Heart right ventricle (tissue), 16 donors: Measurements from ENCODE around the gene SDHC. TPM values are rescaled to one million over a fixed set of nuclear protein-coding genes. Genes with fewer than 3 reads are reported as not detected.
A peak's percentile ranks its signal among the peaks of the same experiment; 100 is the strongest.

Source experiments
- ATAC-seq, 8 donors: fragments of 200-7000 bp; cut with Tn5 transposase; one replicate each; pipeline ENCODE4 v1.9.1; 2020; ENCODE audit warnings: mild to moderate bottlenecking in 8 of 8, moderate library complexity in 8 of 8, moderate number of reproducible peaks in 1 of 8
- DNase-seq, 2 donors: peaks; one replicate each; pipeline ENCODE4 v3.0.0-alpha.2; 2020
- H3K27ac ChIP-seq, 10 donors: fragments of 200-600 bp; sonication (generic) in 2 of 10; one replicate each; pipeline versions ENCODE4 v1.5.0 to v1.8.0; 2020 to 2022; ENCODE audit warnings: mild to moderate bottlenecking in 3 of 10
- H3K27me3 ChIP-seq, 7 donors: fragments of 200-600 bp; one replicate each; pipeline ENCODE4 v1.8.0; 2021 to 2022; ENCODE audit warnings: mild to moderate bottlenecking in 2 of 7
- H3K36me3 ChIP-seq, 9 donors: fragments of 200-600 bp; sonication (generic) in 1 of 9; one replicate each; pipeline versions ENCODE4 v1.5.0 to v1.8.0; 2020 to 2022; ENCODE audit warnings: mild to moderate bottlenecking in 2 of 9
- H3K4me1 ChIP-seq, 9 donors: fragments of 200-600 bp; sonication (generic) in 1 of 9; one replicate each; pipeline versions ENCODE4 v1.5.0 to v1.8.0; 2020 to 2022; ENCODE audit warnings: mild to moderate bottlenecking in 4 of 9
- H3K4me3 ChIP-seq, 10 donors: fragments of 200-600 bp; sonication (generic) in 2 of 10; one replicate each; pipeline versions ENCODE4 v1.5.0 to v1.8.0; 2020 to 2022; ENCODE audit warnings: mild to moderate bottlenecking in 7 of 10, moderate library complexity in 2 of 10
- H3K9me3 ChIP-seq, 11 donors: fragments of 200-600 bp in 10 of 11; sonication (generic) in 2 of 11; one replicate each; pipeline versions ENCODE4 v1.5.0 to v1.8.0; 2013 to 2022; ENCODE audit warnings: mild to moderate bottlenecking in 2 of 11, control low read depth in 1 of 11, moderate library complexity in 1 of 11
- WGBS, 2 donors: extraction: QIAGEN DNeasy Blood & Tissue Kit; methylation state at CpG; one replicate each; pipeline ENCODE4 v1.1.7; 2013; ENCODE audit warnings: inconsistent platforms in 1 of 2; 5-methylcytosine and 5-hydroxymethylcytosine counted together
- intact Hi-C, 10 donors: fragments of 100-400 bp; cut with DNase I; formaldehyde crosslinking; loops; one replicate each; pipeline versions ENCODE4 v1.11.1 to v1.14.2; 2022
- polyA plus RNA-seq, 2 donors: library from polyadenylated mRNA; stranded (reverse); fragments of 200-250 nt; gene quantifications; one replicate each; pipeline ENCODE4 v1.2.3, GENCODE V29; 2013
- total RNA-seq, 10 donors: library from RNA; stranded (reverse); fragmentation: NEBNext Ultra II Directional in 3 of 10; extraction: Animal tissue kit (Norgen Biotek cat#: 25700) in 3 of 10; gene quantifications; one replicate each; pipeline versions ENCODE4 v1.2.1 to v1.2.4, GENCODE V29; 2021 to 2023
- TF ChIP-seq, protein P1 (sequence below), 9 donors: fragments of 200-600 bp; sonication (generic) in 2 of 9; IDR thresholded peaks; one replicate each; pipeline versions ENCODE4 v1.5.0 to v1.8.0; 2021 to 2022; ENCODE audit warnings: antibody characterized with exemption in 9 of 9, mild to moderate bottlenecking in 5 of 9, moderate library complexity in 1 of 9
- donor health status: Arrhythmogenic right ventricular cardiomyopathy.
- donor health status: ischemic (EF 13 %, LVEDD 7.1; RV severe dilation, severe dysfunction).
- donor health status: healthy with polysubstance abuse.
- donor health status: DM: no; HTN: yes; CAD: no.
- donor health status: DM: no; HTN: no; CAD: no.
- donor health status: ischemic (EF 25% LVEDD 6.9; RV normal size, moderate dysfunction).
- donor health status: ischemic (EF 25% LVEDD 5.7; RV mildly dilated, moderate dysfunction).
- donor health status: healthy.
- donor health status: DM: yes; HTN: yes; CAD: no.
- donor health status: Ischemic cardiomyopathy.
- donor health status: ischemic (EF 35%, LVEDD 5.7; RV mildly dilated, moderate dysfunction).
- donor health status: nonischemic (EF 11% LVEDD 7.7; RV severe dilation, severe dysfunction).
- donor health status: DM: yes; HTN: yes; CAD: no.
- donor health status: PGD.
- donor health status: ischemic (EF 29% LVEDD 5.4; RV normal size, mild dysfunction).
- donor health status: nonischemic (EF 23%, LVEDD 6.1; RV moderate dilation, normal function).

SDHC gene
- total and polyA plus RNA-seq, 12 donors, result 18.1 to 459 (median 397) TPM

DNA sequence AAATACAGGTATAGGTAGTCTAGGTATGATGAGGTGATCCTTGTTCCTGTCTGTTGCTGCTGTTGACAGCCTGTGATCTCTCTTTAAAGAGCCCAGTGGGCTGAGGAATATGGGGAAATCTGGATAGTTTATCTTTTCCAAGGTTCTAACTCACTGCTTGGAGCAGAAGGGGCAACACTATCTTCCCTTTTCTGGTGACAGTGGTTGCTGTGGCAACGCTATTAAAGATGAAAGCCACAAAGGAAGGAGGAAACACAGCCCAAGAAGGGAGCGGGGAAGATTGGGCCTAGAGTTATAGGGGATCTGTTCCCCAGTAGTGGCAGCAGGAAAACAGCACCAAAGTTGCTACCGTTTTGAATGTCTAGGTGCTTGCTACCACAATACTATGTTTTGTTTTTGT lies 46.9 kb upstream of the SDHC start:
- intact Hi-C loops, result no loop called here
- WGBS, 2 donors, result 61 to 66% methylated on average over 3 of the region's 3 CpGs
- Histone ChIP-seq H3K4me1 (peaks cover 0 to 15% (median 5%) of the 10 kb centered on the region in 9 donors), H3K27ac (peak overlapping the region in 1 of 10 donors; percentile 31), H3K27me3 (peaks cover 0 to 14% (median 0%) of the 10 kb centered on the region in 7 donors), H3K4me3 (no peak overlapping the region), H3K9me3 (no peaks in the 10 kb centered on the region), H3K36me3 (no peaks in the 10 kb centered on the region)
- no peak for ATAC-seq
- DNase-seq, result peak in 1 of 2 donors; percentile 11
- TF ChIP-seq, protein P1, sequence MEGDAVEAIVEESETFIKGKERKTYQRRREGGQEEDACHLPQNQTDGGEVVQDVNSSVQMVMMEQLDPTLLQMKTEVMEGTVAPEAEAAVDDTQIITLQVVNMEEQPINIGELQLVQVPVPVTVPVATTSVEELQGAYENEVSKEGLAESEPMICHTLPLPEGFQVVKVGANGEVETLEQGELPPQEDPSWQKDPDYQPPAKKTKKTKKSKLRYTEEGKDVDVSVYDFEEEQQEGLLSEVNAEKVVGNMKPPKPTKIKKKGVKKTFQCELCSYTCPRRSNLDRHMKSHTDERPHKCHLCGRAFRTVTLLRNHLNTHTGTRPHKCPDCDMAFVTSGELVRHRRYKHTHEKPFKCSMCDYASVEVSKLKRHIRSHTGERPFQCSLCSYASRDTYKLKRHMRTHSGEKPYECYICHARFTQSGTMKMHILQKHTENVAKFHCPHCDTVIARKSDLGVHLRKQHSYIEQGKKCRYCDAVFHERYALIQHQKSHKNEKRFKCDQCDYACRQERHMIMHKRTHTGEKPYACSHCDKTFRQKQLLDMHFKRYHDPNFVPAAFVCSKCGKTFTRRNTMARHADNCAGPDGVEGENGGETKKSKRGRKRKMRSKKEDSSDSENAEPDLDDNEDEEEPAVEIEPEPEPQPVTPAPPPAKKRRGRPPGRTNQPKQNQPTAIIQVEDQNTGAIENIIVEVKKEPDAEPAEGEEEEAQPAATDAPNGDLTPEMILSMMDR (IDR thresholded peaks at IDR 0.05), result no peak

DNA sequence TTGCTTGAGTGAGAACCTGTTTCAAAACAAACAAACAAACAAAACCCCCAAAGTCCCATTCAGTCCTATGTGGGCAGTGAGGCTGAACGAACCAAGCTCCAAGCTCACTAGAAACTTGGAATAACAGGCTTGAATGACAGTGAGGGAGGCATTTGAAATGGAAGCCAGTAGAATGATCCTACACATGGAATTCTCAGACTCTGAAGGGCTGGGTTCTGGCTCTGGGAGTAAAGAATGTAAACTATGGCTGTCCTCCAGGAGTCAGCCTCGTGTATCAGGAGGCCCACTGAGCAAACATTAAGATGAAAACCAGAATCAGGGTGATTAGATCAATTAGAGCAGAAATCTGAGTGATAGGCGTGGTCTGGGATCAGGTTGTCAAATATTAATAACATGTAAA lies 40.8 kb upstream of the SDHC start:
- TF ChIP-seq, protein P1 (IDR thresholded peaks at IDR 0.05), result no peak
- Histone ChIP-seq H3K36me3 (no peaks in the 10 kb centered on the region), H3K9me3 (no peaks in the 10 kb centered on the region), H3K27ac (no peak overlapping the region), H3K4me3 (no peak overlapping the region), H3K27me3 (peaks cover 0 to 24% (median 5%) of the 10 kb centered on the region in 7 donors), H3K4me1 (no peaks in the 10 kb centered on the region)
- ATAC-seq, result no peak
- no peak for DNase-seq
- 71 to 73% methylated on average over 3 of the region's 3 CpGs for WGBS, 2 donors
- intact Hi-C loops, result no loop called here

GRCh38 chr1:161274874-161275273 lies 39.3 kb upstream of the SDHC start:
- Histone ChIP-seq H3K4me1 (no peaks in the 10 kb centered on the region), H3K9me3 (no peaks in the 10 kb centered on the region), H3K4me3 (no peak overlapping the region), H3K27me3 (peaks cover 0 to 24% (median 5%) of the 10 kb centered on the region in 7 donors), H3K27ac (no peak overlapping the region), H3K36me3 (no peaks in the 10 kb centered on the region)
- WGBS, 2 donors, result 48 to 54% methylated on average over 3 of the region's 3 CpGs
- intact Hi-C loops, result no loop called here
- TF ChIP-seq, protein P1 (IDR thresholded peaks at IDR 0.05), result no peak
- no peak for DNase-seq
- ATAC-seq, result no peak

GRCh38 chr1:161282991-161283390 lies 31.2 kb upstream of the SDHC start:
- no peak for ATAC-seq
- no peak for DNase-seq
- TF ChIP-seq, protein P1 (IDR thresholded peaks at IDR 0.05), result no peak
- intact Hi-C loops, result loop anchor here in 1 of 10 donors (10.0 kb wide), 1 partner anchor 48 kb away; the partner anchor contains the start of gene NR1I3
- H3K9me3 ChIP-seq, result no peaks in the 10 kb centered on the region
- H3K27ac ChIP-seq, result no peak overlapping the region
- peaks cover 0 to 4% (median 0%) of the 10 kb centered on the region in 9 donors for H3K4me1 ChIP-seq
- no peak overlapping the region for H3K4me3 ChIP-seq
- H3K36me3 ChIP-seq, result no peaks in the 10 kb centered on the region
- WGBS, 2 donors, result 97 to 100% methylated on average over 1 of the region's 1 CpG
- H3K27me3 ChIP-seq, result peaks cover 0 to 8% (median 0%) of the 10 kb centered on the region in 7 donors
